CD8-positive, alpha-beta memory T cell (primary cell): Measurements from ENCODE around the gene ZCRB1. TPM values are rescaled to one million over a fixed set of nuclear protein-coding genes. Genes with fewer than 3 reads are reported as not detected.

Experiments
- CTCF ChIA-PET: fragments of 350-600 bp; sonication (Branson Sonifier 250); formaldehyde crosslinking; loops from one replicate; lab custom pipeline; 2021; ENCODE audit warnings: antibody characterized with exemption; lab: Charles Lee
- POLR2A ChIA-PET: fragments of 350-600 bp; sonication (Branson Sonifier 250); formaldehyde crosslinking; loops from one replicate; lab custom pipeline; 2021; ENCODE audit warnings: antibody characterized with exemption; lab: Charles Lee
- DNase-seq, 5 donors: peaks; one replicate each; pipeline versions ENCODE4 v3.0.0 to v3.0.0-alpha.2; 2020 to 2022; ENCODE audit warnings: mixed read lengths in 1 of 5
- H3K27ac ChIP-seq: one replicate; pipeline ENCODE4 v1.7.0; 2013; ENCODE audit warnings: low read depth, mild to moderate bottlenecking, low read length, moderate library complexity
- H3K27me3 ChIP-seq: 2 replicates; pipeline ENCODE4 v1.7.0; 2013; ENCODE audit warnings: low read length, mild to moderate bottlenecking; ENCODE audit not compliant: insufficient read depth, poor library complexity, severe bottlenecking
- H3K36me3 ChIP-seq: 2 replicates; pipeline ENCODE4 v1.7.0; 2013; ENCODE audit warnings: mild to moderate bottlenecking, low read length, moderate library complexity; ENCODE audit not compliant: insufficient read depth
- H3K4me1 ChIP-seq: 2 replicates; pipeline ENCODE4 v1.7.0; 2013; ENCODE audit warnings: mild to moderate bottlenecking, low read length, moderate library complexity; ENCODE audit not compliant: insufficient read depth
- H3K4me3 ChIP-seq: 2 replicates; pipeline ENCODE4 v1.7.0; 2013; ENCODE audit warnings: mild to moderate bottlenecking, low read length
- H3K9me3 ChIP-seq: 2 replicates; pipeline ENCODE4 v1.7.0; 2013; ENCODE audit warnings: mild to moderate bottlenecking, low read length
- H3K27ac Mint-ChIP-seq, 8 donors: one replicate each; pipeline ENCODE4 v1.8.0; 2020 to 2021; ENCODE audit warnings: mixed read lengths in 8 of 8, mild to moderate bottlenecking in 6 of 8, inconsistent platforms in 3 of 8, moderate library complexity in 3 of 8
- H3K27me3 Mint-ChIP-seq, 2 donors: one replicate each; pipeline ENCODE4 v1.8.0; 2020 to 2021; ENCODE audit warnings: mixed read lengths in 2 of 2, mild to moderate bottlenecking in 1 of 2, moderate library complexity in 1 of 2
- H3K36me3 Mint-ChIP-seq, 3 donors: one replicate each; pipeline ENCODE4 v1.8.0; 2020 to 2021; ENCODE audit warnings: mixed read lengths in 3 of 3, inconsistent platforms in 1 of 3, mild to moderate bottlenecking in 1 of 3
- H3K4me1 Mint-ChIP-seq, 3 donors: one replicate each; pipeline ENCODE4 v1.8.0; 2020 to 2021; ENCODE audit warnings: mixed read lengths in 3 of 3, inconsistent platforms in 1 of 3, mild to moderate bottlenecking in 1 of 3
- H3K4me3 Mint-ChIP-seq, 7 donors: one replicate each; pipeline ENCODE4 v1.8.0; 2020 to 2021; ENCODE audit warnings: mixed read lengths in 7 of 7, mild to moderate bottlenecking in 6 of 7, moderate library complexity in 4 of 7, inconsistent platforms in 2 of 7
- H3K9me3 Mint-ChIP-seq, 5 donors: one replicate each; pipeline ENCODE4 v1.8.0; 2020 to 2022; ENCODE audit warnings: mixed read lengths in 5 of 5, mild to moderate bottlenecking in 3 of 5, moderate library complexity in 2 of 5, inconsistent platforms in 1 of 5
- polyA plus RNA-seq: library from polyadenylated mRNA; unstranded; fragments of 300-500 nt; fragmentation: Illumina TruSeq; gene quantifications from one replicate; pipeline ENCODE4 v1.2.3, GENCODE V29; 2021
- total RNA-seq, 2 experiments: library from RNA; stranded (reverse); gene quantifications; one replicate each; pipeline ENCODE4 v1.2.3, GENCODE V29; 2021

The ZCRB1 gene
- total and polyA plus RNA-seq, 3 experiments from 2014 or later = 78.1 to 89.1 (median 79.9) TPM

DNA sequence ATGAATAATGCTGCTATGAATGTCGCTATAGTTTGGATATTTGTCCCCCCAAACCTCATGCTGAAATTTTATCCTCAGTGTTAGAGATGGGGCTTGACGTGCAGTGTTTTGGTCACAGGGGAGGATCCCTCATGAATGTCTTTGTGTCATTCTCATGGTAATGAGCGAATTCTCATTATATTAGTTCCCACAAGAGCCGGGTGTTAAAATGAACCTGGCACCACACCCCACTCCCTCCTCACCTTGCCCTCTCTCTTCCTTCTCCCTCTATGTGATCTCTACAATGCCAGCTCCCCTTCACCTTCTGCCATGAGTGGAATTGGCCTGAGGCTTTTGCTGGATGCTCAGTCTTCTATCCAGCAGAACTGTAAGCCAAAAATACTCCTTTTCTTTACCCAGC, 50.4 kb downstream of the ZCRB1 start:
- no peaks in the 10 kb centered on the region for H3K27me3 ChIP-seq
- no peaks in the 10 kb centered on the region for H3K4me1 ChIP-seq
- no peak for DNase-seq
- peaks cover 2 to 6% (median 6%) of the 10 kb centered on the region in 3 donors for H3K4me1 Mint-ChIP-seq
- no peaks in the 10 kb centered on the region for H3K36me3 Mint-ChIP-seq
- no peak overlapping the region for H3K27ac ChIP-seq
- no peak overlapping the region for H3K4me3 ChIP-seq
- H3K9me3 ChIP-seq = no peaks in the 10 kb centered on the region
- ChIA-PET CTCF (no interaction called here), POLR2A (no interaction called here)
- peaks cover 3 to 15% of the 10 kb centered on the region in 2 donors for H3K27me3 Mint-ChIP-seq
- H3K27ac Mint-ChIP-seq = no peak overlapping the region
- no peak overlapping the region for H3K4me3 Mint-ChIP-seq
- no peaks in the 10 kb centered on the region for H3K36me3 ChIP-seq
- H3K9me3 Mint-ChIP-seq = peaks cover 0 to 2% (median 0%) of the 10 kb centered on the region in 5 donors

GRCh38 chr12:42273706-42274105, 52.2 kb downstream of the ZCRB1 start:
- no peak for DNase-seq
- H3K27me3 ChIP-seq = no peaks in the 10 kb centered on the region
- Mint-ChIP-seq H3K4me3 (no peak overlapping the region), H3K27me3 (peaks cover 3 to 15% of the 10 kb centered on the region in 2 donors), H3K4me1 (peaks cover 2 to 6% (median 6%) of the 10 kb centered on the region in 3 donors), H3K9me3 (peaks cover 0 to 2% (median 0%) of the 10 kb centered on the region in 5 donors), H3K36me3 (peaks cover 0 to 6% (median 0%) of the 10 kb centered on the region in 3 donors), H3K27ac (no peak overlapping the region)
- H3K27ac ChIP-seq = no peak overlapping the region
- H3K36me3 ChIP-seq = no peaks in the 10 kb centered on the region
- POLR2A ChIA-PET = no interaction called here
- no peaks in the 10 kb centered on the region for H3K9me3 ChIP-seq
- CTCF ChIA-PET = no interaction called here
- no peaks in the 10 kb centered on the region for H3K4me1 ChIP-seq
- H3K4me3 ChIP-seq = no peak overlapping the region

GRCh38 chr12:42270596-42270995, 55.3 kb downstream of the ZCRB1 start:
- Mint-ChIP-seq H3K27ac (no peak overlapping the region), H3K27me3 (peaks cover 3 to 5% of the 10 kb centered on the region in 2 donors), H3K36me3 (peaks cover 0 to 6% (median 0%) of the 10 kb centered on the region in 3 donors), H3K9me3 (peaks cover 0 to 2% (median 0%) of the 10 kb centered on the region in 5 donors), H3K4me1 (peaks cover 2 to 6% (median 6%) of the 10 kb centered on the region in 3 donors), H3K4me3 (no peak overlapping the region)
- CTCF ChIA-PET = no interaction called here
- POLR2A ChIA-PET = no interaction called here
- no peak overlapping the region for H3K4me3 ChIP-seq
- H3K27ac ChIP-seq = no peak overlapping the region
- no peak for DNase-seq
- H3K27me3 ChIP-seq = no peaks in the 10 kb centered on the region
- no peaks in the 10 kb centered on the region for H3K36me3 ChIP-seq
- no peaks in the 10 kb centered on the region for H3K4me1 ChIP-seq
- no peaks in the 10 kb centered on the region for H3K9me3 ChIP-seq

DNA sequence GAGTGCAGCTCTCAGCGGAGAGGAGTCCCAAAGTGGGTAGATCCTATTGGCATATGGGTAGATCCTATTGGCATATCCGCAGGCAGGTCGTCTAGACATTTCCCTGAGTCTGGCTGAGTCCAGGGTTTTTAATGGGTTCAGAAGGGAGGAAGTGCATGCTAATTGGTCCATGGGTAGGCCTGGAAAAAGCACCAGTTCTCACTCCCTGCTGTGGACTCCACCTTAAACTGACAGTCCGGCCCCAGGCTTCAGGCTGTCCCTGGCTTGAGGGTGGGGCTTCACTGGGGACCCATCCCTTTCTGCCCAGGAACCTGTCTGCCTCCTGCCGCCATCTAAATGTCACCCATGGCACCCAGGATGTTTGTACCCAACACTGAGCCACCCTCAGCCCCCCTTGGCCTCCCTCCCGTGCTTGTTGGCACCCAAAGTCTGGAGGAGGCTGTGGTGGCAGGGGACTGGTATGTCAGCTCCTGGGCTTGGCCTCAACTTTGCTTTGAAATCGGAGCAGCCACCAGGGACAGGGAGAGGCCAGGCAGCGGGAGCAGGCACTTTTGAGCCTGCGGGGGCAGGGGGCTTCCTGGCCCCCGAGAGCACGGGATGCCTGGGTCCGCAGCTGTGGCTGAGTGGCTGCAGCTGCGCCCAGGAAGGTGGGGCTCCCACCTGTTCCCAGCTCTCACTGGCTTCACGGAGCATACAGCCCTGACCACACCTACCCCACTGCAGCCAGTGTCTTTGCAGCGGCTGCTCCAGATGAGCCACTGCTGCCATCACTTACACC, 58.3 kb downstream of the ZCRB1 start:
- POLR2A ChIA-PET = no interaction called here
- Histone ChIP-seq H3K36me3 (no peaks in the 10 kb centered on the region), H3K27me3 (no peaks in the 10 kb centered on the region), H3K4me3 (no peak overlapping the region), H3K4me1 (no peaks in the 10 kb centered on the region), H3K9me3 (no peaks in the 10 kb centered on the region), H3K27ac (no peak overlapping the region)
- CTCF ChIA-PET = no interaction called here
- H3K4me1 Mint-ChIP-seq = peaks cover 2 to 10% (median 6%) of the 10 kb centered on the region in 3 donors
- no peak overlapping the region for H3K4me3 Mint-ChIP-seq
- no peak for DNase-seq
- peaks cover 3 to 5% of the 10 kb centered on the region in 2 donors for H3K27me3 Mint-ChIP-seq
- H3K36me3 Mint-ChIP-seq = peaks cover 0 to 6% (median 0%) of the 10 kb centered on the region in 3 donors
- H3K9me3 Mint-ChIP-seq = peaks cover 0 to under 1% (median 0%) of the 10 kb centered on the region in 5 donors
- H3K27ac Mint-ChIP-seq = no peak overlapping the region

DNA sequence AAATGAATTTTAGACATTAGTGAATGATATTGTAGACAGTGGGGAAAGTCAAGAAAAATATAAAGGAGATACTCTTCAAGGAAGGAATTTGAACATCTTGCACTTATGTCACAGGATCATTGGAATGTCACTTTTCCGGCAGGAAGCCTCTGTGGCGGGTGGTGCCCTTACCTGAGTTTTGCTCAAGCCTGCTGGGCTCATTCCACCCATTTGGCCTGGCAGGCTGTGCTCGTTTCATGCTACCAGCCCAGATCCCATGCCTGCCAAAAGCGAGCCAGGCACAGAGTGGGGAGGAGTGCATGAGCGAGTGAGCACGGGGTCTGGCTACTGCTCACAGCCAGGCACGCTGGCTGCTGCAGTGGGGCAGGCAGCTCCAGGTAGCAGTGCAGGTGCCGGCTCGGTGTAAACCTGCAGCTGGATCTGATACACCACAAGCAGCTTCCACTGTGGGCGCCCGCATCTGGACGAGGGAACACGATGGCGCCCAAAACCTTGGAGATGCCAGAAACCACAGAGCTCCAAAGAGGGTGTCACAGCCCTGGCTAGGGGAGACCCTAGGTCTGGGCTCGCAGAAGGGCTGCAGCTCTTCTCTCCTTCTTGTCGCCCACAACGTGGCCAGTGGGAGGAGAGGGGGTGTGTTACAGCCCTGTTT, 59.2 kb downstream of the ZCRB1 start:
- no peak for DNase-seq
- no peak overlapping the region for H3K4me3 ChIP-seq
- Mint-ChIP-seq H3K27me3 (peaks cover 1 to 5% of the 10 kb centered on the region in 2 donors), H3K4me1 (peaks cover 2 to 12% (median 6%) of the 10 kb centered on the region in 3 donors), H3K27ac (no peak overlapping the region), H3K9me3 (no peaks in the 10 kb centered on the region), H3K4me3 (no peak overlapping the region), H3K36me3 (peaks cover 0 to 6% (median 0%) of the 10 kb centered on the region in 3 donors)
- H3K4me1 ChIP-seq = no peaks in the 10 kb centered on the region
- no peaks in the 10 kb centered on the region for H3K36me3 ChIP-seq
- H3K27ac ChIP-seq = no peak overlapping the region
- no peaks in the 10 kb centered on the region for H3K9me3 ChIP-seq
- POLR2A ChIA-PET = no interaction called here
- CTCF ChIA-PET = no interaction called here
- H3K27me3 ChIP-seq = no peaks in the 10 kb centered on the region

DNA sequence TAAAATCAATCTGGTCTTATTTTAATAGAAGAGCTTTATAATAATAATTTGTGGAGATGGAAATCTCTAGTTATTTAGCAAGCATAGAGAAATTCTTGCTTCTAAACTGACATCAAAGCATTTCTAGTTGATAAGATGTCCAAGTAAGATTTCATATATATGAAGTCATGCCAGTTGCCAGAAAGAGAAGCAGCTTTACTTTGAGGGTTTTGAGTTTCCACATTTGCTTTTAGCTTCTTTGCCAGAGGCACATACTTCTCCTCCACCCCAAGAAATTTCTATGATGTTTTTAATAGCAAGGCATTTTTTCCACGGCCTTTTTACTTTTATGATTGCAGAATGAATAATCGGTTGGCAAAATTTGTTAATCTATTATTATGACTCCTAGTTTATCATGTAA, 63.6 kb downstream of the ZCRB1 start:
- Mint-ChIP-seq H3K27me3 (no peaks in the 10 kb centered on the region), H3K4me1 (peaks cover 0 to 7% (median 0%) of the 10 kb centered on the region in 3 donors), H3K4me3 (no peak overlapping the region), H3K9me3 (no peaks in the 10 kb centered on the region), H3K27ac (no peak overlapping the region), H3K36me3 (no peaks in the 10 kb centered on the region)
- Histone ChIP-seq H3K27ac (no peak overlapping the region), H3K4me3 (no peak overlapping the region), H3K9me3 (no peaks in the 10 kb centered on the region), H3K27me3 (no peaks in the 10 kb centered on the region), H3K36me3 (no peaks in the 10 kb centered on the region), H3K4me1 (no peaks in the 10 kb centered on the region)
- ChIA-PET CTCF (interaction anchor here (1.4 kb wide), 1 partner anchor 52 kb away, joined by 3 read pairs; no protein-coding TSS in a partner anchor), POLR2A (no interaction called here)
- no peak for DNase-seq

Other genes with a start within 250 kb of the ZCRB1 start
- gene GXYLT1, start 181.2 kb downstream of the ZCRB1 start, total RNA-seq = 10 to 100 TPM; 11.6 to 13.2 TPM
- gene GXYLT1, start 181.2 kb downstream of the ZCRB1 start, polyA plus RNA-seq = 2.8 TPM
- 10 to 100 TPM; 36.2 to 37.8 TPM for gene YAF2, start 87.8 kb downstream of the ZCRB1 start, total RNA-seq
- 26.3 TPM for gene YAF2, start 87.8 kb downstream of the ZCRB1 start, polyA plus RNA-seq
- 10 to 100 TPM; 75.8 to 76.3 TPM for gene PPHLN1, start 73 bp upstream of the ZCRB1 start, total RNA-seq
- 151 TPM for gene PPHLN1, start 73 bp upstream of the ZCRB1 start, polyA plus RNA-seq